SK-N-SH (cell line): Measurements from ENCODE around the gene TMOD2. TPM values are rescaled to one million over a fixed set of nuclear protein-coding genes. Genes with fewer than 3 reads are reported as not detected.

Source experiments
- CTCF ChIA-PET: fragments of 300-600, 350-600 bp; formaldehyde crosslinking; extraction: SDS; loops from one replicate; lab custom pipeline; 2021; lab: Yijun Ruan, JAX
- POLR2A ChIA-PET: fragments of 350-600 bp; sonication (Branson Sonifier 250); formaldehyde crosslinking; extraction: SDS; loops from one replicate; lab custom pipeline; 2020; ENCODE audit warnings: antibody characterized with exemption, inconsistent platforms; lab: Yijun Ruan, JAX
- DNase-seq: peaks from one replicate; pipeline ENCODE4 v3.0.0; 2012
- H2AFZ ChIP-seq: fragments of 200-600 bp; sonication (generic); 2 replicates; pipeline ENCODE4 v1.8.1; 2016; ENCODE audit warnings: antibody characterized with exemption, mild to moderate bottlenecking, low read depth
- H3F3A ChIP-seq: fragments of 200-600 bp; sonication (generic); replicated peaks from 2 replicates; pipeline ENCODE3; 2016; ENCODE audit warnings: antibody characterized with exemption, mild to moderate bottlenecking; ENCODE audit not compliant: insufficient read depth
- H3K27ac ChIP-seq, 2 experiments: fragments of 200-500 bp in 1 of 2; fragments of 200-600 bp in 1 of 2; sonication (Bioruptor generic) in 1 of 2; sonication (generic), shearing (Covaris generic) in 1 of 2; 2 replicates each; pipeline versions ENCODE4 v1.5.1 to v1.6.1; 2014 to 2016; ENCODE audit warnings: low read depth in 2 of 2, inconsistent platforms in 1 of 2, low read length in 1 of 2, mild to moderate bottlenecking in 1 of 2, mixed read lengths in 1 of 2
- H3K27me3 ChIP-seq: fragments of 200-600 bp; sonication (generic), shearing (Covaris generic); 2 replicates; pipeline ENCODE4 v1.6.1; 2016; ENCODE audit warnings: mixed run types; ENCODE audit not compliant: insufficient read depth
- H3K36me3 ChIP-seq, 2 experiments: fragments of 200-500 bp in 1 of 2; fragments of 200-600 bp in 1 of 2; sonication (Bioruptor generic) in 1 of 2; sonication (generic) in 1 of 2; replicated peaks in 1 of 2; 2 replicates each; pipeline versions ENCODE3 to v1.5.1; 2014 to 2016; ENCODE audit warnings: low read length in 1 of 2, mild to moderate bottlenecking in 1 of 2; ENCODE audit not compliant: insufficient read depth in 2 of 2, control insufficient read depth in 1 of 2
- H3K4me1 ChIP-seq, 2 experiments: fragments of 200-500 bp in 1 of 2; fragments of 200-600 bp in 1 of 2; sonication (Bioruptor generic) in 1 of 2; sonication (generic), shearing (Covaris generic) in 1 of 2; 2 replicates each; pipeline versions ENCODE4 v1.5.1 to v1.6.1; 2014 to 2016; ENCODE audit warnings: low read depth in 1 of 2, low read length in 1 of 2, mixed run types in 1 of 2; ENCODE audit not compliant: insufficient read depth in 2 of 2, control insufficient read depth in 1 of 2
- H3K4me2 ChIP-seq: fragments of 200-600 bp; sonication (generic), shearing (Covaris generic); 2 replicates; pipeline ENCODE4 v1.6.1; 2017; ENCODE audit warnings: mixed run types
- H3K4me3 ChIP-seq, 2 experiments: fragments of 200-500 bp in 1 of 2; fragments of 200-600 bp in 1 of 2; sonication (Bioruptor generic) in 1 of 2; sonication (generic), shearing (Covaris generic) in 1 of 2; 2 replicates each; pipeline versions ENCODE4 v1.5.1 to v1.8.1; 2014 to 2016; ENCODE audit warnings: low read depth in 2 of 2, inconsistent platforms in 1 of 2, low read length in 1 of 2, mild to moderate bottlenecking in 1 of 2, mixed read lengths in 1 of 2, moderate library complexity in 1 of 2
- H3K79me2 ChIP-seq: fragments of 200-600 bp; sonication (generic); 2 replicates; pipeline ENCODE4 v1.8.1; 2017; ENCODE audit warnings: mild to moderate bottlenecking; ENCODE audit not compliant: insufficient read depth
- H3K9ac ChIP-seq: fragments of 200-600 bp; sonication (generic); 2 replicates; pipeline ENCODE4 v1.6.1; 2017; ENCODE audit warnings: mixed run types
- H3K9me2 ChIP-seq: fragments of 200-600 bp; sonication (generic); 2 replicates; pipeline ENCODE4 v1.6.1; 2017; ENCODE audit warnings: mixed run types
- H3K9me3 ChIP-seq: fragments of 200-600 bp; sonication (generic); 2 replicates; pipeline ENCODE4 v1.6.1; 2017; ENCODE audit warnings: mixed run types, mild to moderate bottlenecking, moderate library complexity
- H4K20me1 ChIP-seq: fragments of 200-600 bp; sonication (generic); 2 replicates; pipeline ENCODE4 v1.6.1; 2017; ENCODE audit warnings: mild to moderate bottlenecking, mixed run types; ENCODE audit not compliant: insufficient read depth
- CHD2 ChIP-seq: fragments of 150-350 bp; IDR thresholded peaks from 2 replicates; pipeline ENCODE4 v1.6.1; 2018; ENCODE audit warnings: low read length; ENCODE audit not compliant: partially characterized antibody
- ELF1 ChIP-seq: IDR thresholded peaks from 2 replicates; pipeline ENCODE4 v1.4.0; 2012
- EP300 ChIP-seq, 2 experiments: IDR thresholded peaks; 2 replicates each; pipeline versions ENCODE4 v1.4.0 to v1.6.1; 2012; ENCODE audit warnings: borderline replicate concordance in 1 of 2, low read depth in 1 of 2, low read length in 1 of 2
- FOSL2 ChIP-seq: IDR thresholded peaks from 2 replicates; pipeline ENCODE4 v1.4.0; 2012; ENCODE audit warnings: low read depth, mild to moderate bottlenecking, moderate library complexity, borderline replicate concordance
- FOXJ3 ChIP-seq: sonication (generic); formaldehyde crosslinking; IDR thresholded peaks from 2 replicates; pipeline ENCODE4 v1.5.1; 2020; ENCODE audit warnings: mild to moderate bottlenecking, missing genetic modification reagents
- FOXM1 ChIP-seq: IDR thresholded peaks from 2 replicates; pipeline ENCODE4 v1.4.0; 2012; ENCODE audit warnings: low read depth, mild to moderate bottlenecking
- GABPA ChIP-seq: IDR thresholded peaks from 2 replicates; pipeline ENCODE4 v1.4.0; 2012; ENCODE audit warnings: low read depth, mild to moderate bottlenecking
- GATA2 ChIP-seq: sonication (generic); formaldehyde crosslinking; IDR thresholded peaks from 2 replicates; pipeline ENCODE4 v1.5.0; 2020; ENCODE audit warnings: mild to moderate bottlenecking, missing genetic modification reagents
- JUND ChIP-seq: IDR thresholded peaks from 2 replicates; pipeline ENCODE4 v1.4.0; 2012
- MEF2A ChIP-seq: IDR thresholded peaks from 2 replicates; pipeline ENCODE4 v1.4.0; 2012; ENCODE audit warnings: low read depth, borderline replicate concordance
- MXI1 ChIP-seq: IDR thresholded peaks from 2 replicates; pipeline ENCODE4 v1.6.1; 2012; ENCODE audit warnings: mild to moderate bottlenecking, low read depth, low read length, improper control_type of control experiment
- NFIC ChIP-seq: IDR thresholded peaks from 2 replicates; pipeline ENCODE4 v1.4.0; 2012; ENCODE audit warnings: borderline replicate concordance
- NRF1 ChIP-seq: IDR thresholded peaks from 2 replicates; pipeline ENCODE4 v1.6.1; 2012; ENCODE audit warnings: low read depth, mild to moderate bottlenecking, low read length
- POLR2AphosphoS5 ChIP-seq: IDR thresholded peaks from 2 replicates; pipeline ENCODE4 v1.6.1; 2012; ENCODE audit warnings: low read depth, low read length
- RAD21 ChIP-seq: IDR thresholded peaks from 2 replicates; pipeline ENCODE4 v1.6.1; 2012; ENCODE audit warnings: mild to moderate bottlenecking, low read length
- RCOR1 ChIP-seq: fragments of 150-350 bp; IDR thresholded peaks from 2 replicates; pipeline ENCODE4 v1.6.1; 2017; ENCODE audit warnings: antibody characterized with exemption, low read length
- RFX5 ChIP-seq: IDR thresholded peaks from 2 replicates; pipeline ENCODE4 v1.6.1; 2012; ENCODE audit warnings: mild to moderate bottlenecking, improper control_type of control experiment, low read length
- RXRA ChIP-seq: IDR thresholded peaks from 2 replicates; pipeline ENCODE4 v1.4.0; 2012; ENCODE audit warnings: low read depth, mild to moderate bottlenecking, borderline replicate concordance
- SIN3A ChIP-seq: IDR thresholded peaks from 2 replicates; pipeline ENCODE4 v1.6.1; 2012; ENCODE audit warnings: low read depth, mild to moderate bottlenecking, low read length, moderate library complexity, borderline replicate concordance
- TAF1 ChIP-seq: IDR thresholded peaks from 2 replicates; pipeline ENCODE4 v1.6.1; 2012; ENCODE audit warnings: low read depth, mild to moderate bottlenecking, low read length, moderate library complexity, borderline replicate concordance
- TCF12 ChIP-seq: IDR thresholded peaks from 2 replicates; pipeline ENCODE4 v1.4.0; 2012
- TEAD4 ChIP-seq: IDR thresholded peaks from 2 replicates; pipeline ENCODE4 v1.4.0; 2012; ENCODE audit warnings: mild to moderate bottlenecking, borderline replicate concordance; ENCODE audit not compliant: insufficient read depth
- YY1 ChIP-seq: IDR thresholded peaks from 2 replicates; pipeline ENCODE4 v1.4.0; 2012; ENCODE audit warnings: low read depth, mild to moderate bottlenecking
- WGBS: methylation state at CpG from one replicate; pipeline ENCODE4 v1.1.6; 2017; ENCODE audit warnings: low lambda C conversion rate; 5-methylcytosine and 5-hydroxymethylcytosine counted together
- polyA plus RNA-seq, 3 experiments: library from polyadenylated mRNA; depleted of rRNA; stranded (reverse); fragments of >200 nt; gene quantifications; 2 replicates each; pipeline ENCODE4 v1.2.3, GENCODE V29; 2012
- TF ChIP-seq, protein P1 (sequence below): IDR thresholded peaks from 2 replicates; pipeline ENCODE4 v1.6.1; 2012; ENCODE audit warnings: mild to moderate bottlenecking, low read depth, low read length, moderate library complexity
- TF ChIP-seq, protein P2 (sequence below): IDR thresholded peaks from 2 replicates; pipeline ENCODE4 v1.4.0; 2012; ENCODE audit warnings: low read depth, borderline replicate concordance
- TF ChIP-seq, protein P3 (sequence below): fragments of 150-350 bp; IDR thresholded peaks from 2 replicates; pipeline ENCODE4 v1.6.1; 2016; ENCODE audit warnings: mild to moderate bottlenecking, low read depth, low read length
- TF ChIP-seq, protein P4 (sequence below): IDR thresholded peaks from 2 replicates; pipeline ENCODE4; 2012
- TF ChIP-seq, protein P5 (sequence below): IDR thresholded peaks from 2 replicates; pipeline ENCODE4 v1.4.0; 2012; ENCODE audit warnings: low read depth

Gene TMOD2
- polyA plus RNA-seq, 1 of the 3 experiments (the other 2 are of a cell fraction): 2.7 TPM

DNA sequence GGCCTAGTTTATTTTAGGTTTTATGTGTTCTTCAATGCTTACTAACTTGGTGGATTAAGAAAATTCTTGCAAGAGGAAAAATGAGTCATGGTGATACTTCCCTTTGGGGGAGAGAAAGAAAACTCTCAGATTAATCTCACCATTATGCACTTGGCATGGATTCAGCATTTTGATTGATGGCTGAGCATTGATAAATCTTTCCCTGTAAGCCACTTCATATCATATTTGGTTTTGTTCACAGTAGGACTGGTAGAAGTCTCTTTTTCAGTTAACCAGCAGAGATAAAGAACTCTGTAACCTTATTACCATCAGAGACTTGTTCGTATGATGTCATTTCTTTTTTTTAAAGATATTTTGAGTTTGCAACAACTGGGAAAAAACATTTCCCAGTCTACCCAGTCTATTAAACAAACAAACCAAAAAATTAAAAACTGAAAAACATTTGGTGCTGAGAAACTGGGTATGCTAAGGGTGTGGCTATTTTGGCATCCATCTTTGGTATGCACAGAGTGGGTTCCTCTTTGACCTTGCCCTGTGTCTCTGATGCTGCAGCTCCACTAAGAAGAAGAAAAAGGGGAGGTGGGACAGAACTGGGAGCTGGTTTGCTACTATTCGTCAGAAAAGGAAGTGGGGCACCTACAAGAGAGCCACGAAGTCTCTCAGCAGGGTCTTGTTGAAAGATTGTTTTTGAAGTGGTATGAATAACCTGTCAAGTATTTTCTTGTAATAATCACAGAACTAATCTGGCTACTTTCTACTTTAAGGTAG, 95.2 kb downstream of the TMOD2 start:
- no peaks in the 10 kb centered on the region for H3K9me2 ChIP-seq
- ChIA-PET CTCF (no interaction called here), POLR2A (no interaction called here)
- H3K4me2 ChIP-seq: peak overlapping the region; percentile 68
- H2AFZ ChIP-seq: no peak overlapping the region
- WGBS: 15% methylated on average over 3 of the region's 3 CpGs
- peaks cover 39% of the 10 kb centered on the region for H3F3A ChIP-seq
- H3K9me3 ChIP-seq: no peaks in the 10 kb centered on the region
- H3K27ac ChIP-seq: peak overlapping the region; percentile 68 to 97; a peak in 3 of 4 replicates
- H3K27me3 ChIP-seq: no peaks in the 10 kb centered on the region
- no peaks in the 10 kb centered on the region for H3K36me3 ChIP-seq
- DNase-seq: no peak
- peaks cover 50% of the 10 kb centered on the region for H4K20me1 ChIP-seq
- H3K9ac ChIP-seq: peak overlapping the region; percentile 52; the same call in 1 of the 2 replicates
- peak overlapping the region in 1 of 2 experiments; percentile 33; a peak in 2 of 4 replicates for H3K4me3 ChIP-seq
- peaks cover 95% of the 10 kb centered on the region for H3K79me2 ChIP-seq
- H3K4me1 ChIP-seq: peaks cover 5 to 58% of the 10 kb centered on the region in 2 experiments
- TF ChIP-seq, protein P1, sequence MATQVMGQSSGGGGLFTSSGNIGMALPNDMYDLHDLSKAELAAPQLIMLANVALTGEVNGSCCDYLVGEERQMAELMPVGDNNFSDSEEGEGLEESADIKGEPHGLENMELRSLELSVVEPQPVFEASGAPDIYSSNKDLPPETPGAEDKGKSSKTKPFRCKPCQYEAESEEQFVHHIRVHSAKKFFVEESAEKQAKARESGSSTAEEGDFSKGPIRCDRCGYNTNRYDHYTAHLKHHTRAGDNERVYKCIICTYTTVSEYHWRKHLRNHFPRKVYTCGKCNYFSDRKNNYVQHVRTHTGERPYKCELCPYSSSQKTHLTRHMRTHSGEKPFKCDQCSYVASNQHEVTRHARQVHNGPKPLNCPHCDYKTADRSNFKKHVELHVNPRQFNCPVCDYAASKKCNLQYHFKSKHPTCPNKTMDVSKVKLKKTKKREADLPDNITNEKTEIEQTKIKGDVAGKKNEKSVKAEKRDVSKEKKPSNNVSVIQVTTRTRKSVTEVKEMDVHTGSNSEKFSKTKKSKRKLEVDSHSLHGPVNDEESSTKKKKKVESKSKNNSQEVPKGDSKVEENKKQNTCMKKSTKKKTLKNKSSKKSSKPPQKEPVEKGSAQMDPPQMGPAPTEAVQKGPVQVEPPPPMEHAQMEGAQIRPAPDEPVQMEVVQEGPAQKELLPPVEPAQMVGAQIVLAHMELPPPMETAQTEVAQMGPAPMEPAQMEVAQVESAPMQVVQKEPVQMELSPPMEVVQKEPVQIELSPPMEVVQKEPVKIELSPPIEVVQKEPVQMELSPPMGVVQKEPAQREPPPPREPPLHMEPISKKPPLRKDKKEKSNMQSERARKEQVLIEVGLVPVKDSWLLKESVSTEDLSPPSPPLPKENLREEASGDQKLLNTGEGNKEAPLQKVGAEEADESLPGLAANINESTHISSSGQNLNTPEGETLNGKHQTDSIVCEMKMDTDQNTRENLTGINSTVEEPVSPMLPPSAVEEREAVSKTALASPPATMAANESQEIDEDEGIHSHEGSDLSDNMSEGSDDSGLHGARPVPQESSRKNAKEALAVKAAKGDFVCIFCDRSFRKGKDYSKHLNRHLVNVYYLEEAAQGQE: no peak
- TF ChIP-seq, protein P2, sequence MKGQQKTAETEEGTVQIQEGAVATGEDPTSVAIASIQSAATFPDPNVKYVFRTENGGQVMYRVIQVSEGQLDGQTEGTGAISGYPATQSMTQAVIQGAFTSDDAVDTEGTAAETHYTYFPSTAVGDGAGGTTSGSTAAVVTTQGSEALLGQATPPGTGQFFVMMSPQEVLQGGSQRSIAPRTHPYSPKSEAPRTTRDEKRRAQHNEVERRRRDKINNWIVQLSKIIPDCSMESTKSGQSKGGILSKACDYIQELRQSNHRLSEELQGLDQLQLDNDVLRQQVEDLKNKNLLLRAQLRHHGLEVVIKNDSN: no peak
- peak; percentile 58; the same call in 1 of the 2 replicates for TF ChIP-seq TEAD4
- TF ChIP-seq RXRA: peak; percentile 45; the same call in 1 of the 2 replicates
- no peak for TF ChIP-seq FOXM1
- TF ChIP-seq CHD2: no peak
- 0 out of 2 replicates have a peak, but pooled peaks have one; percentile 40 for TF ChIP-seq POLR2AphosphoS5
- TF ChIP-seq GATA2: no peak
- TF ChIP-seq MEF2A: 0 out of 2 replicates have a peak, but pooled peaks have one; percentile 44
- TF ChIP-seq FOSL2: peak; percentile 85
- TF ChIP-seq YY1: no peak
- no peak for TF ChIP-seq FOXJ3 (CRISPR knock-in tag)
- TF ChIP-seq, protein P3, sequence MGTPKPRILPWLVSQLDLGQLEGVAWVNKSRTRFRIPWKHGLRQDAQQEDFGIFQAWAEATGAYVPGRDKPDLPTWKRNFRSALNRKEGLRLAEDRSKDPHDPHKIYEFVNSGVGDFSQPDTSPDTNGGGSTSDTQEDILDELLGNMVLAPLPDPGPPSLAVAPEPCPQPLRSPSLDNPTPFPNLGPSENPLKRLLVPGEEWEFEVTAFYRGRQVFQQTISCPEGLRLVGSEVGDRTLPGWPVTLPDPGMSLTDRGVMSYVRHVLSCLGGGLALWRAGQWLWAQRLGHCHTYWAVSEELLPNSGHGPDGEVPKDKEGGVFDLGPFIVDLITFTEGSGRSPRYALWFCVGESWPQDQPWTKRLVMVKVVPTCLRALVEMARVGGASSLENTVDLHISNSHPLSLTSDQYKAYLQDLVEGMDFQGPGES: no peak
- no peak for TF ChIP-seq RCOR1
- no peak for TF ChIP-seq NRF1
- TF ChIP-seq MXI1: no peak
- peak; percentile 90 for TF ChIP-seq JUND
- TF ChIP-seq RAD21: no peak
- TF ChIP-seq RFX5: no peak
- TF ChIP-seq, protein P4, sequence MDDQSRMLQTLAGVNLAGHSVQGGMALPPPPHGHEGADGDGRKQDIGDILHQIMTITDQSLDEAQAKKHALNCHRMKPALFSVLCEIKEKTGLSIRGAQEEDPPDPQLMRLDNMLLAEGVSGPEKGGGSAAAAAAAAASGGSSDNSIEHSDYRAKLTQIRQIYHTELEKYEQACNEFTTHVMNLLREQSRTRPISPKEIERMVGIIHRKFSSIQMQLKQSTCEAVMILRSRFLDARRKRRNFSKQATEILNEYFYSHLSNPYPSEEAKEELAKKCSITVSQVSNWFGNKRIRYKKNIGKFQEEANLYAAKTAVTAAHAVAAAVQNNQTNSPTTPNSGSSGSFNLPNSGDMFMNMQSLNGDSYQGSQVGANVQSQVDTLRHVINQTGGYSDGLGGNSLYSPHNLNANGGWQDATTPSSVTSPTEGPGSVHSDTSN: peak; percentile 96
- peak; percentile 94 for TF ChIP-seq NFIC
- no peak for TF ChIP-seq GABPA
- no peak for TF ChIP-seq TAF1
- TF ChIP-seq TCF12: peak; percentile 69
- no peak for TF ChIP-seq ELF1
- TF ChIP-seq, protein P5, sequence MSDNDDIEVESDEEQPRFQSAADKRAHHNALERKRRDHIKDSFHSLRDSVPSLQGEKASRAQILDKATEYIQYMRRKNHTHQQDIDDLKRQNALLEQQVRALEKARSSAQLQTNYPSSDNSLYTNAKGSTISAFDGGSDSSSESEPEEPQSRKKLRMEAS: peak; percentile 39; the same call in 1 of the 2 replicates
- TF ChIP-seq SIN3A: no peak
- TF ChIP-seq EP300 (IDR thresholded peaks at IDR 0.05; ENCODE audit: borderline replicate concordance in 1 of 2, low read depth in 1 of 2, low read length in 1 of 2): peak in 1 of 2 experiments; percentile 70; a peak in 2 of 4 replicates
